PFSK-1 (cell line): ENCODE data around the gene VPS13D.

Experiments used
- POLR2AphosphoS5 ChIP-seq: IDR thresholded peaks from 2 replicates; pipeline ENCODE4 v1.6.1; 2012; ENCODE audit warnings: low read depth, mild to moderate bottlenecking, control low read depth, low read length, moderate library complexity
- REST ChIP-seq, 2 experiments: IDR thresholded peaks; 2 replicates each; pipeline versions ENCODE4 v1.6.1 to v1.8.0; 2011 to 2012; ENCODE audit warnings: low read depth in 2 of 2, low read length in 2 of 2, control low read depth in 1 of 2, inconsistent platforms in 1 of 2, mild to moderate bottlenecking in 1 of 2, moderate library complexity in 1 of 2; ENCODE audit not compliant: insufficient read depth in 1 of 2
- SIN3A ChIP-seq: IDR thresholded peaks from 2 replicates; pipeline ENCODE4 v1.6.1; 2012; ENCODE audit warnings: mild to moderate bottlenecking, low read length, moderate library complexity, borderline replicate concordance; ENCODE audit not compliant: insufficient read depth

- no peak for TF ChIP-seq POLR2AphosphoS5
- no peak for TF ChIP-seq REST (IDR thresholded peaks at IDR 0.05; ENCODE audit: insufficient read depth in 1 of 2, low read depth in 2 of 2, low read length in 2 of 2)
- no peak for TF ChIP-seq SIN3A
These were observed 141.2 kb downstream of the VPS13D start for GRCh38 chr1:12371053-12371452.
